Smooth muscle cell (in vitro differentiated cells): Measurements from ENCODE around the gene ACE2. TPM values are rescaled to one million over a fixed set of nuclear protein-coding genes. Genes with fewer than 3 reads are reported as not detected.

Experiments used
- DNase-seq: peaks from one replicate; lab custom pipeline; 2025; ENCODE audit not compliant: unreplicated experiment; lab: John Stamatoyannopoulos, UW
- H2AFZ ChIP-seq: fragments of 200-600 bp; sonication (generic); 2 replicates; pipeline ENCODE4 v1.6.0; 2016; ENCODE audit warnings: antibody characterized with exemption, low read depth, mild to moderate bottlenecking
- H3F3A ChIP-seq: fragments of 200-600 bp; sonication (generic); 2 replicates; pipeline ENCODE4 v1.6.0; 2017; ENCODE audit warnings: antibody characterized with exemption, low read depth
- H3K27ac ChIP-seq: fragments of 200-600 bp; sonication (generic); 2 replicates; pipeline ENCODE4 v1.5.1; 2016; ENCODE audit warnings: low read depth, mild to moderate bottlenecking
- H3K27me3 ChIP-seq: fragments of 200-600 bp; sonication (generic); 2 replicates; pipeline ENCODE4 v1.6.1; 2016; ENCODE audit warnings: low read depth, mild to moderate bottlenecking
- H3K36me3 ChIP-seq: fragments of 200-600 bp; sonication (generic); 2 replicates; pipeline ENCODE4 v1.5.1; 2016; ENCODE audit warnings: low read depth
- H3K4me1 ChIP-seq: fragments of 200-600 bp; sonication (generic); 2 replicates; pipeline ENCODE4 v1.5.1; 2016; ENCODE audit warnings: low read depth
- H3K4me2 ChIP-seq: fragments of 200-600 bp; sonication (generic); 2 replicates; pipeline ENCODE4 v1.6.0; 2016; ENCODE audit warnings: mild to moderate bottlenecking
- H3K4me3 ChIP-seq: fragments of 200-600 bp; sonication (generic); 2 replicates; pipeline ENCODE4 v1.5.1; 2016; ENCODE audit warnings: mild to moderate bottlenecking
- H3K79me2 ChIP-seq: fragments of 200-600 bp; sonication (generic); 2 replicates; pipeline ENCODE4 v1.6.0; 2016; ENCODE audit warnings: low read depth, mild to moderate bottlenecking
- H3K9ac ChIP-seq: fragments of 200-600 bp; sonication (generic); 2 replicates; pipeline ENCODE4 v1.6.0; 2016; ENCODE audit warnings: low read depth
- H3K9me3 ChIP-seq: fragments of 200-600 bp; sonication (generic); replicated peaks from 2 replicates; pipeline ENCODE4 v1.5.1; 2016; ENCODE audit warnings: low read depth
- H4K20me1 ChIP-seq: fragments of 200-600 bp; sonication (generic); 2 replicates; pipeline ENCODE4 v1.6.0; 2016; ENCODE audit warnings: low read depth
- CTCF ChIP-seq: fragments of 200-600 bp; sonication (generic); IDR thresholded peaks from 2 replicates; pipeline ENCODE4 v1.5.1; 2017; ENCODE audit warnings: borderline replicate concordance, mild to moderate bottlenecking, antibody characterized with exemption; ENCODE audit not compliant: insufficient read depth, poor library complexity, severe bottlenecking
- WGBS: methylation state at CpG from one replicate; pipeline ENCODE4 v1.1.7; 2016; ENCODE audit warnings: low lambda C conversion rate; 5-methylcytosine and 5-hydroxymethylcytosine counted together
- polyA plus RNA-seq: library from polyadenylated mRNA; unstranded; fragments of >200 nt; fragmentation: Nextera tagmentation; extraction: Ambion mirVana; gene quantifications from 2 replicates; pipeline ENCODE4 v1.2.1, GENCODE V29; 2016
- total RNA-seq: library from RNA; depleted of rRNA; stranded (reverse); fragments of >200 nt; gene quantifications from 2 replicates; pipeline ENCODE4 v1.2.3, GENCODE V29; 2014

Gene ACE2
- total and polyA plus RNA-seq, 2 experiments from 2014 or later, result 1.0 to 1.6 TPM

- no peaks in the 10 kb centered on the region for H3K79me2 ChIP-seq
- WGBS, result 84% methylated on average over 3 of the region's 3 CpGs
- no peak for DNase-seq
- no peaks in the 10 kb centered on the region for H3K27me3 ChIP-seq
- no peaks in the 10 kb centered on the region for H3K36me3 ChIP-seq
- peaks cover under 1% of the 10 kb centered on the region for H3K4me1 ChIP-seq
- no peak for TF ChIP-seq CTCF
- no peaks in the 10 kb centered on the region for H4K20me1 ChIP-seq
- H3K4me3 ChIP-seq, result no peak overlapping the region
- no peaks in the 10 kb centered on the region for H3K9me3 ChIP-seq
- no peak overlapping the region for H3K9ac ChIP-seq
- no peak overlapping the region for H3K4me2 ChIP-seq
- H3K27ac ChIP-seq, result no peak overlapping the region
- H2AFZ ChIP-seq, result no peak overlapping the region
- no peaks in the 10 kb centered on the region for H3F3A ChIP-seq
Observed at GRCh38 chrX:15560924-15561323, 39.8 kb downstream of the ACE2 start.

GRCh38 chrX:15559227-15559626 is 41.5 kb downstream of the ACE2 start:
- WGBS, result 97% methylated on average over 3 of the region's 3 CpGs

GRCh38 chrX:15549189-15550012 is 51.4 kb downstream of the ACE2 start:
- H3K4me2 ChIP-seq, result no peak overlapping the region
- H3K36me3 ChIP-seq, result no peaks in the 10 kb centered on the region
- DNase-seq, result no peak
- H3K79me2 ChIP-seq, result no peaks in the 10 kb centered on the region
- no peak overlapping the region for H3K27ac ChIP-seq
- no peak for TF ChIP-seq CTCF
- 89% methylated on average over 8 of the region's 8 CpGs for whole genome bisulfite sequencing
- H3K27me3 ChIP-seq, result no peaks in the 10 kb centered on the region
- H3K4me3 ChIP-seq, result no peak overlapping the region
- H3K9me3 ChIP-seq, result no peaks in the 10 kb centered on the region
- H3F3A ChIP-seq, result no peaks in the 10 kb centered on the region
- H3K9ac ChIP-seq, result no peak overlapping the region
- H3K4me1 ChIP-seq, result no peaks in the 10 kb centered on the region
- H4K20me1 ChIP-seq, result no peaks in the 10 kb centered on the region
- no peak overlapping the region for H2AFZ ChIP-seq

More at GRCh38 chrX:15559227-15559626, 41.5 kb downstream of the ACE2 start:
- no peaks in the 10 kb centered on the region for H4K20me1 ChIP-seq
- H3K36me3 ChIP-seq, result no peaks in the 10 kb centered on the region
- H3K27ac ChIP-seq, result no peak overlapping the region
- no peaks in the 10 kb centered on the region for H3F3A ChIP-seq
- H3K9me3 ChIP-seq, result no peaks in the 10 kb centered on the region
- DNase-seq, result no peak
- no peak for TF ChIP-seq CTCF
- no peak overlapping the region for H3K4me3 ChIP-seq
- H3K9ac ChIP-seq, result no peak overlapping the region
- H3K4me1 ChIP-seq, result no peaks in the 10 kb centered on the region
- no peak overlapping the region for H3K4me2 ChIP-seq
- H3K27me3 ChIP-seq, result no peaks in the 10 kb centered on the region
- H3K79me2 ChIP-seq, result no peaks in the 10 kb centered on the region
- H2AFZ ChIP-seq, result no peak overlapping the region

- Histone ChIP-seq H3K36me3 (no peaks in the 10 kb centered on the region), H3K4me1 (no peaks in the 10 kb centered on the region), H3K9me3 (no peaks in the 10 kb centered on the region), H3K4me3 (no peak overlapping the region), H3K27me3 (no peaks in the 10 kb centered on the region), H3K4me2 (no peak overlapping the region), H2AFZ (no peak overlapping the region), H4K20me1 (no peaks in the 10 kb centered on the region), H3F3A (no peaks in the 10 kb centered on the region), H3K27ac (no peak overlapping the region), H3K79me2 (no peaks in the 10 kb centered on the region), H3K9ac (no peak overlapping the region)
- no peak for DNase-seq
- WGBS, result 90% methylated on average over 2 of the region's 2 CpGs
- TF ChIP-seq CTCF, result no peak
Observed at GRCh38 chrX:15547356-15547755, 53.4 kb downstream of the ACE2 start.
